ENCODE data around the gene KIAA1217. TPM values are rescaled to one million over a fixed set of nuclear protein-coding genes. Genes with fewer than 3 reads are reported as not detected.

The KIAA1217 gene
- total and polyA plus RNA-seq, 9 of the 15 experiments (the other 6 are each of a cell fraction or from before 2014, with no cell fraction given) = 0.04 TPM; not detected in 8

DNA sequence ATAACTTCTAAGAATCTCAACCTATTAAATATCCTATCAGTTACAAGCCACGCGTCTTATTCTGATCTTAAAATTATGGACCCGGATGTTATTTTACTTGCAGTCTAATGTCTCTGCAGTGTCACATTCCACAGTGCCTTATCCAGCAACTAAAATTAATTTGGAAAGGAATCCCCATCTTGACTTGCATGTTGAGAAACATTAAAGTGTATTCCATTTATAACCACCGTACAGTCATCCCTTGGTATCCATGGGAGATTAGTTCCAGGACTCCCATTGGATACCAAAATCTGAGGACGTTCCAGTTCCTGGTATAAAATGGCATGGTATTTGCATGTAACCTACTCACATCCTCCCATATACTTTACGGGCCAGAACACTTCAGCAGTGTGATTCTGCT is 320.0 kb downstream of the KIAA1217 start:
- no peak overlapping the region for H2AFZ ChIP-seq (ENCODE audit: low read depth, low read length)
- no peak for ATAC-seq
- TF ChIP-seq DDX20 (tag; IDR thresholded peaks at IDR 0.05; ENCODE audit: low read depth) = no peak
- TF ChIP-seq ZNF217 (CRISPR knock-in tag; IDR thresholded peaks at IDR 0.05) = no peak
- TF ChIP-seq ZC3H8 (IDR thresholded peaks at IDR 0.05) = no peak
- TF ChIP-seq ZNF23 (CRISPR knock-in tag; IDR thresholded peaks at IDR 0.05) = no peak
- no peak for TF ChIP-seq CTCFL (IDR thresholded peaks at IDR 0.05; ENCODE audit: borderline replicate concordance, insufficient read depth, low read depth, low read length, poor library complexity, severe bottlenecking)
- DNase-seq (ENCODE audit: extremely low read depth in 1 of 4, low spot score in 3 of 4) = no peak
- H3K27ac ChIP-seq (ENCODE audit: extremely low read depth, low read depth, low read length) = no peak overlapping the region
- no peak overlapping the region for H3K4me3 ChIP-seq
- H3K9me1 ChIP-seq (ENCODE audit: control insufficient read depth, insufficient read depth, low read length) = no peaks in the 10 kb centered on the region
- no peak overlapping the region for H3K4me2 ChIP-seq (ENCODE audit: insufficient read depth, low read length)
- in situ Hi-C loops (cut with MboI) = no loop called here
- H3K9me3 ChIP-seq (replicated peaks; ENCODE audit: control insufficient read depth, insufficient read depth, low read depth, low read length) = no peaks in the 10 kb centered on the region
- H3K79me2 ChIP-seq (ENCODE audit: control insufficient read depth, insufficient read depth, low read length) = no peaks in the 10 kb centered on the region
- POLR2A ChIA-PET = no interaction called here
- H3K36me3 ChIP-seq (ENCODE audit: control insufficient read depth, insufficient read depth, low read length) = no peaks in the 10 kb centered on the region
- no peak overlapping the region for H3K9ac ChIP-seq (ENCODE audit: insufficient read depth in 1 of 2, low read depth in 2 of 2, low read length in 2 of 2)
- H3K27me3 ChIP-seq (ENCODE audit: control insufficient read depth in 2 of 2, insufficient read depth in 2 of 2, low read length in 2 of 2) = peaks cover 19 to 40% of the 10 kb centered on the region in 2 experiments
- no TSS peak for BruUV-seq (replicated peaks)
- no peaks in the 10 kb centered on the region; the same call in 1 of the 2 replicates for H4K20me1 ChIP-seq (replicated peaks; ENCODE audit: control insufficient read depth, insufficient read depth, low read length)
- no peak for FAIRE-seq
- WGBS (ENCODE audit: insufficient coverage, low coverage, missing lambda C conversion rate) = 0% methylated on average over 6 of the region's 6 CpGs
- intact Hi-C loops (cut with micrococcal nuclease) = no loop called here
- peaks cover 0 to 3% of the 10 kb centered on the region in 2 experiments; a peak in 1 of 5 replicates for H3K4me1 ChIP-seq (replicated peaks in 1 of 2; ENCODE audit: control insufficient read depth in 2 of 2, insufficient read depth in 2 of 2, low read length in 2 of 2)
- CTCF ChIA-PET (ENCODE audit: low intra/inter-chr PET ratio) = no interaction called here
